H9 (cell line): ENCODE results near the gene TMEM30B. TPM values are rescaled to one million over a fixed set of nuclear protein-coding genes. Genes with fewer than 3 reads are reported as not detected.

Source experiments
- DNase-seq: peaks from one replicate; pipeline ENCODE4 v3.0.0-alpha.2; 2017
- H2AFZ ChIP-seq: one replicate; pipeline ENCODE4 v1.6.1; 2013; ENCODE audit warnings: mild to moderate bottlenecking, low read length, control low read depth, moderate library complexity
- H2AK5ac ChIP-seq: 2 replicates; pipeline ENCODE4 v1.6.1; 2013; ENCODE audit warnings: low read length, control low read depth, mixed read lengths; ENCODE audit not compliant: insufficient read length
- H2BK120ac ChIP-seq: one replicate; pipeline ENCODE4 v1.6.1; 2013; ENCODE audit warnings: low read depth, mild to moderate bottlenecking, low read length, control low read depth, inconsistent platforms; ENCODE audit not compliant: poor library complexity, severe bottlenecking
- H2BK12ac ChIP-seq: 2 replicates; pipeline ENCODE4 v1.6.1; 2013; ENCODE audit warnings: low read length, control low read depth, mixed read lengths, low read depth; ENCODE audit not compliant: insufficient read length
- H2BK15ac ChIP-seq: 2 replicates; pipeline ENCODE4 v1.6.1; 2013; ENCODE audit warnings: low read depth, low read length, control low read depth
- H2BK20ac ChIP-seq: one replicate; pipeline ENCODE4 v1.6.1; 2013; ENCODE audit warnings: low read depth, mild to moderate bottlenecking, low read length, control low read depth, inconsistent platforms; ENCODE audit not compliant: poor library complexity, severe bottlenecking
- H2BK5ac ChIP-seq: 2 replicates; pipeline ENCODE4 v1.6.1; 2013; ENCODE audit warnings: low read length, control low read depth, mixed read lengths; ENCODE audit not compliant: insufficient read length
- H3K14ac ChIP-seq: 2 replicates; pipeline ENCODE4 v1.6.1; 2013; ENCODE audit warnings: low read length, control low read depth; ENCODE audit not compliant: insufficient read depth
- H3K18ac ChIP-seq: 2 replicates; pipeline ENCODE4 v1.6.1; 2013; ENCODE audit warnings: low read depth, mild to moderate bottlenecking, mixed read lengths, low read length, control low read depth; ENCODE audit not compliant: insufficient read length
- H3K23ac ChIP-seq: 2 replicates; pipeline ENCODE4 v1.6.1; 2013; ENCODE audit warnings: low read length, control low read depth, mixed read lengths, low read depth; ENCODE audit not compliant: insufficient read length
- H3K23me2 ChIP-seq: 2 replicates; pipeline ENCODE4 v1.6.1; 2013; ENCODE audit warnings: low read depth, mild to moderate bottlenecking, mixed read lengths, low read length, control low read depth; ENCODE audit not compliant: insufficient read length, poor library complexity, severe bottlenecking
- H3K27ac ChIP-seq: 2 replicates; pipeline ENCODE4 v1.5.1; 2013; ENCODE audit warnings: low read length, control low read depth, mixed read lengths, low read depth; ENCODE audit not compliant: insufficient read length
- H3K27me3 ChIP-seq: 2 replicates; pipeline ENCODE4 v1.6.1; 2013; ENCODE audit warnings: low read length, control low read depth, inconsistent platforms; ENCODE audit not compliant: insufficient read depth
- H3K4ac ChIP-seq: 2 replicates; pipeline ENCODE4 v1.6.1; 2013; ENCODE audit warnings: low read depth, mild to moderate bottlenecking, control low read depth, inconsistent platforms, low read length, moderate library complexity
- H3K4me1 ChIP-seq: 2 replicates; pipeline ENCODE4 v1.6.1; 2013; ENCODE audit warnings: low read length, control low read depth, inconsistent platforms; ENCODE audit not compliant: insufficient read depth
- H3K4me2 ChIP-seq: 2 replicates; pipeline ENCODE4 v1.6.1; 2013; ENCODE audit warnings: low read length, control low read depth, mixed read lengths; ENCODE audit not compliant: insufficient read length, insufficient read depth
- H3K56ac ChIP-seq: 2 replicates; pipeline ENCODE4 v1.6.1; 2013; ENCODE audit warnings: low read depth, mild to moderate bottlenecking, mixed read lengths, low read length, control low read depth; ENCODE audit not compliant: insufficient read length
- H3K79me1 ChIP-seq: 2 replicates; pipeline ENCODE4 v1.6.1; 2013; ENCODE audit warnings: low read depth, mild to moderate bottlenecking, moderate library complexity, low read length, control low read depth, inconsistent platforms; ENCODE audit not compliant: insufficient read depth, poor library complexity, severe bottlenecking
- H3K79me2 ChIP-seq: 2 replicates; pipeline ENCODE4 v1.6.1; 2013; ENCODE audit warnings: low read length, control low read depth, inconsistent platforms; ENCODE audit not compliant: insufficient read depth
- H3K9ac ChIP-seq: 2 replicates; pipeline ENCODE4 v1.6.1; 2013; ENCODE audit warnings: low read length, control low read depth, mixed read lengths; ENCODE audit not compliant: insufficient read length; ENCODE audit errors: extremely low read depth
- H3K9me3 ChIP-seq: one replicate; pipeline ENCODE4 v1.6.1; 2013; ENCODE audit warnings: low read depth, low read length, inconsistent platforms; ENCODE audit not compliant: control insufficient read depth
- H3T11ph ChIP-seq: one replicate; pipeline ENCODE4 v1.6.1; 2013; ENCODE audit warnings: mild to moderate bottlenecking, low read length, control low read depth, inconsistent platforms
- H4K20me1 ChIP-seq: one replicate; pipeline ENCODE4 v1.6.1; 2013; ENCODE audit not compliant: control insufficient read depth, insufficient read length, insufficient read depth
- H4K5ac ChIP-seq: 2 replicates; pipeline ENCODE4 v1.6.1; 2013; ENCODE audit warnings: low read depth, mild to moderate bottlenecking, mixed read lengths, low read length, control low read depth; ENCODE audit not compliant: insufficient read length
- H4K8ac ChIP-seq: replicated peaks from 2 replicates; pipeline ENCODE4 v1.6.1; 2013; ENCODE audit warnings: low read length, control low read depth, mixed read lengths, low read depth; ENCODE audit not compliant: insufficient read length
- H4K91ac ChIP-seq: 2 replicates; pipeline ENCODE4 v1.6.1; 2013; ENCODE audit warnings: low read depth, mild to moderate bottlenecking, moderate library complexity, mixed read lengths, low read length, control low read depth; ENCODE audit not compliant: insufficient read length
- H3K27ac Mint-ChIP-seq, 3 experiments: 2 replicates in 2 of 3; 3 replicates in 1 of 3; pipeline ENCODE4 v1.8.0; 2020 to 2021; ENCODE audit warnings: mixed read lengths in 3 of 3, mild to moderate bottlenecking in 1 of 3, moderate library complexity in 1 of 3
- H3K27me3 Mint-ChIP-seq: 2 replicates; pipeline ENCODE4 v1.8.0; 2021; ENCODE audit warnings: low read depth, mild to moderate bottlenecking, moderate library complexity, mixed read lengths
- H3K36me3 Mint-ChIP-seq, 3 experiments: 2 replicates in 2 of 3; 3 replicates in 1 of 3; pipeline ENCODE4 v1.8.0; 2020 to 2021; ENCODE audit warnings: low read depth in 3 of 3, mixed read lengths in 3 of 3; ENCODE audit not compliant: insufficient read depth in 1 of 3
- H3K4me1 Mint-ChIP-seq, 2 experiments: 2 replicates each; pipeline ENCODE4 v1.8.0; 2020; ENCODE audit warnings: mixed read lengths in 2 of 2
- H3K4me3 Mint-ChIP-seq, 2 experiments: 2 replicates in 1 of 2; 3 replicates in 1 of 2; pipeline ENCODE4 v1.8.0; 2020 to 2021; ENCODE audit warnings: mild to moderate bottlenecking in 2 of 2, mixed read lengths in 2 of 2, moderate library complexity in 1 of 2
- H3K9me3 Mint-ChIP-seq, 2 experiments: 2 replicates in 1 of 2; 3 replicates in 1 of 2; pipeline ENCODE4 v1.8.0; 2020; ENCODE audit warnings: mild to moderate bottlenecking in 2 of 2, mixed read lengths in 2 of 2, moderate library complexity in 1 of 2
- CTCF ChIP-seq: fragments of 200-600 bp; sonication (generic); conservative IDR thresholded peaks from 3 replicates; pipeline ENCODE4 v1.8.0; 2021; ENCODE audit warnings: antibody characterized with exemption, mild to moderate bottlenecking
- WGBS: extraction: QIAGEN DNeasy Blood & Tissue Kit; methylation state at CpG from one replicate; pipeline ENCODE4 v1.1.7; 2013; ENCODE audit warnings: missing lambda C conversion rate, low lambda C conversion rate, mixed read lengths; ENCODE audit not compliant: insufficient read length; ENCODE audit errors: extremely low coverage; 5-methylcytosine and 5-hydroxymethylcytosine counted together
- total RNA-seq: library from RNA; stranded (reverse); gene quantifications from 2 replicates; pipeline ENCODE4 v1.2.1, GENCODE V29; 2021

The TMEM30B gene
- total RNA-seq, 1 experiment from 2014 or later = 12.2 TPM

GRCh38 chr14:61258985-61259384, 22.2 kb downstream of the TMEM30B start:
- no peak overlapping the region for H2AFZ ChIP-seq
- no peak overlapping the region for H3K9ac ChIP-seq
- H3K18ac ChIP-seq = no peak overlapping the region
- no peak overlapping the region for H2BK12ac ChIP-seq
- no peaks in the 10 kb centered on the region for H3K23me2 ChIP-seq
- no peak overlapping the region for H3K14ac ChIP-seq
- no peak overlapping the region for H2BK120ac ChIP-seq
- Mint-ChIP-seq H3K27ac (no peak overlapping the region), H3K36me3 (no peaks in the 10 kb centered on the region), H3K27me3 (peaks cover 36% of the 10 kb centered on the region), H3K9me3 (no peaks in the 10 kb centered on the region), H3K4me1 (peaks cover 15 to 16% of the 10 kb centered on the region in 2 experiments), H3K4me3 (no peak overlapping the region)
- DNase-seq = no peak
- H3K27ac ChIP-seq = no peak overlapping the region
- no peak overlapping the region for H2AK5ac ChIP-seq
- H3K4me2 ChIP-seq = no peak overlapping the region
- WGBS = no CpG with 5 or more reads among the region's 4 CpGs
- no peak overlapping the region for H2BK15ac ChIP-seq
- H3K27me3 ChIP-seq = peaks cover 2% of the 10 kb centered on the region; the same call in 1 of the 2 replicates
- H2BK20ac ChIP-seq = no peak overlapping the region
- no peak overlapping the region for H4K5ac ChIP-seq
- no peak overlapping the region for H2BK5ac ChIP-seq
- H4K8ac ChIP-seq = no peak overlapping the region
- H3K23ac ChIP-seq = no peak overlapping the region
- H3K79me2 ChIP-seq = no peaks in the 10 kb centered on the region
- H3K4ac ChIP-seq = no peak overlapping the region
- H3T11ph ChIP-seq = no peak overlapping the region
- no peak for TF ChIP-seq CTCF
- H3K79me1 ChIP-seq = no peaks in the 10 kb centered on the region
- no peak overlapping the region for H4K91ac ChIP-seq
- H3K56ac ChIP-seq = no peak overlapping the region
- H3K4me1 ChIP-seq = no peaks in the 10 kb centered on the region; the same call in 1 of the 2 replicates
- no peaks in the 10 kb centered on the region for H3K9me3 ChIP-seq
- no peaks in the 10 kb centered on the region for H4K20me1 ChIP-seq
